Common myeloid progenitor, CD34-positive (primary cell): ENCODE measurements around the gene EXOC2.

Source experiments
- CTCF ChIA-PET: fragments of 350-600 bp; sonication (Branson Sonifier 250); formaldehyde crosslinking; loops from one replicate; lab custom pipeline; 2021; ENCODE audit warnings: antibody characterized with exemption; lab: Charles Lee
- POLR2A ChIA-PET: fragments of 350-600 bp; sonication (Branson Sonifier 250); formaldehyde crosslinking; loops from one replicate; lab custom pipeline; 2021; ENCODE audit warnings: antibody characterized with exemption; lab: Charles Lee
- DNase-seq, 3 donors: peaks; one replicate each; pipeline versions ENCODE4 v3.0.0 to v3.0.0-alpha.2; 2013
- H3K27ac ChIP-seq, 2 experiments: 1 replicate in 1 of 2; 2 replicates in 1 of 2; pipeline ENCODE4 v1.7.0; 2013; ENCODE audit warnings: inconsistent platforms in 2 of 2, low read length in 2 of 2, mild to moderate bottlenecking in 2 of 2, low read depth in 1 of 2, moderate library complexity in 1 of 2; ENCODE audit not compliant: severe bottlenecking in 2 of 2, insufficient read depth in 1 of 2, poor library complexity in 1 of 2
- H3K27me3 ChIP-seq, 5 experiments: replicated peaks in 2 of 5; 1 replicate in 3 of 5; 2 replicates in 2 of 5; pipeline versions ENCODE4 v1.6.1 to v1.7.0; 2013; ENCODE audit warnings: low read length in 4 of 5, mild to moderate bottlenecking in 2 of 5, moderate library complexity in 2 of 5, inconsistent platforms in 1 of 5; ENCODE audit not compliant: insufficient read depth in 5 of 5, control insufficient read depth in 4 of 5
- H3K36me3 ChIP-seq, 4 experiments: 1 replicate in 2 of 4; 2 replicates in 2 of 4; pipeline versions ENCODE4 v1.6.1 to v1.7.0; 2013; ENCODE audit warnings: low read length in 3 of 4, control low read depth in 1 of 4, mild to moderate bottlenecking in 1 of 4; ENCODE audit not compliant: control insufficient read depth in 4 of 4, insufficient read depth in 4 of 4
- H3K4me1 ChIP-seq, 4 experiments: 1 replicate in 3 of 4; 2 replicates in 1 of 4; pipeline versions ENCODE4 v1.6.1 to v1.7.1; 2013; ENCODE audit warnings: low read length in 3 of 4, mild to moderate bottlenecking in 3 of 4, control low read depth in 1 of 4, inconsistent platforms in 1 of 4, moderate library complexity in 1 of 4; ENCODE audit not compliant: control insufficient read depth in 4 of 4, insufficient read depth in 4 of 4; ENCODE audit errors: control extremely low read depth in 1 of 4
- H3K4me3 ChIP-seq, 7 experiments: 1 replicate in 4 of 7; 2 replicates in 3 of 7; pipeline versions ENCODE4 v1.5.1 to v1.7.0; 2013; ENCODE audit warnings: mild to moderate bottlenecking in 7 of 7, low read length in 6 of 7, moderate library complexity in 6 of 7, inconsistent platforms in 2 of 7, low read depth in 2 of 7, control low read depth in 1 of 7; ENCODE audit not compliant: insufficient read depth in 4 of 7, control insufficient read depth in 1 of 7; ENCODE audit errors: extremely low read depth in 1 of 7
- H3K9me3 ChIP-seq, 5 experiments: 1 replicate in 4 of 5; 2 replicates in 1 of 5; pipeline versions ENCODE4 v1.6.1 to v1.7.1; 2013; ENCODE audit warnings: low read length in 4 of 5, mild to moderate bottlenecking in 2 of 5, inconsistent platforms in 1 of 5, low read depth in 1 of 5, moderate library complexity in 1 of 5; ENCODE audit not compliant: control insufficient read depth in 4 of 5, insufficient read depth in 2 of 5; ENCODE audit errors: control extremely low read depth in 1 of 5
- WGBS: methylation state at CpG from one replicate; pipeline ENCODE4 v1.1.5; 2013; ENCODE audit not compliant: insufficient coverage; 5-methylcytosine and 5-hydroxymethylcytosine counted together

EXOC2 gene

DNA sequence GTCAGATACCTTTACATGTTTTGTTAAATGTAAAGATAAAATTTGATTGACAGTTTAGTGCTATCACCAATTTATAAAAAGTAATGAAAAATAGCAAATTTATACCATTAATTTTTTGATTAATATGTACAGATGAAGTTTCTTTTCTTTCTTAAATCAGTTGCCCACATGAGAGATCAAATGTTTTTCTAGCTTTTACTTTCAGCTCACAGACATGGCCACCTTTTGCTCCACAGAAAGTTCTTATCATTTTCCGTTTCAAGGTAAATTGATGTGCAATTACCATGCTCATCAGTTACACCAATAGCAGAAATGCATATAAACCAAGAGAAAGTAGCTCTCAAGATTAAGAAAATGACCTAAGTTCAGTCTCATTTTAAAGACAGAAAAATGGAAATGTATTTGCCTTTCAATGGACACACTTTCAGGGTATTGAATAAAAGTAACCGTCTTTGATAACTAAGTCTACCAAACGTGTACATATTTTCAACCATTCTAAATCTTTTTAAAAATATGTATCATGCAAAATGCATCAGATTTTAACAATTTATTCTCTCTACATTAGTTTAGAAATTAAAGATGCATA is 16.6 kb upstream of the EXOC2 start:
- no peak overlapping the region for H3K4me3 ChIP-seq
- H3K27me3 ChIP-seq: peaks cover 0 to 12% (median 0%) of the 10 kb centered on the region in 5 experiments
- ChIA-PET POLR2A (no interaction called here), CTCF (interaction anchor here (1.3 kb wide), 1 partner anchor 11 kb away, joined by 4 read pairs; no protein-coding TSS in a partner anchor)
- peaks cover 6 to 20% (median 13%) of the 10 kb centered on the region in 4 experiments for H3K4me1 ChIP-seq
- DNase-seq: no peak
- H3K27ac ChIP-seq: no peak overlapping the region
- 100% methylated on average over 1 of the region's 3 CpGs for WGBS
- no peaks in the 10 kb centered on the region for H3K9me3 ChIP-seq
- H3K36me3 ChIP-seq: no peaks in the 10 kb centered on the region

DNA sequence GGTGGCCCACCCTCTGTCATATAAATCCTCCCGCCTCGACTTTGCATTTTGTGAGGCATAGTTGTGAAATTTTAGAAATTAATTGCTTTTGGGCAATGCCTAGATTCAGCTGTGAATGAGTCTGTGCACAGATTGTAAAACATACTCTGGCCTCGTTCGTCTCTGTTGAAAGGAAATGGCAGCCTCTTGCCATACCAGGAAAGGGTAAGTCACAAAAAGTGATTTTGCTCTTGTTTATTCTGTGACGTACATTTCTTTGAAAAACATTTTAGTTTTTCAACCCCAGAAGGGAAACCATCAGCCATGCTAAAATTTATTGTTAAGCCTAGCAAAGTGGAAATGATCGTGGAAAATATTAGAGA is 15.3 kb upstream of the EXOC2 start:
- peaks cover 6 to 20% (median 10%) of the 10 kb centered on the region in 4 experiments for H3K4me1 ChIP-seq
- WGBS: 79% methylated on average over 4 of the region's 6 CpGs
- H3K27ac ChIP-seq: no peak overlapping the region
- ChIA-PET POLR2A (no interaction called here), CTCF (interaction anchor here (0.9 kb wide), 1 partner anchor 14 kb away, joined by 3 read pairs; no protein-coding TSS in a partner anchor)
- no peaks in the 10 kb centered on the region for H3K36me3 ChIP-seq
- no peak for DNase-seq
- H3K9me3 ChIP-seq: no peaks in the 10 kb centered on the region
- H3K4me3 ChIP-seq: no peak overlapping the region
- peaks cover 0 to 15% (median 0%) of the 10 kb centered on the region in 5 experiments for H3K27me3 ChIP-seq

GRCh38 chr6:707576-708236 is 14.8 kb upstream of the EXOC2 start:
- 96% methylated on average over 8 of the region's 10 CpGs for WGBS
- ChIA-PET POLR2A (no interaction called here), CTCF (no interaction called here)
- no peak overlapping the region for H3K4me3 ChIP-seq
- H3K9me3 ChIP-seq: no peaks in the 10 kb centered on the region
- H3K4me1 ChIP-seq: peaks cover 6 to 20% (median 10%) of the 10 kb centered on the region in 4 experiments
- DNase-seq: no peak
- no peak overlapping the region for H3K27ac ChIP-seq
- H3K27me3 ChIP-seq: peaks cover 0 to 17% (median 0%) of the 10 kb centered on the region in 5 experiments
- H3K36me3 ChIP-seq: no peaks in the 10 kb centered on the region

DNA sequence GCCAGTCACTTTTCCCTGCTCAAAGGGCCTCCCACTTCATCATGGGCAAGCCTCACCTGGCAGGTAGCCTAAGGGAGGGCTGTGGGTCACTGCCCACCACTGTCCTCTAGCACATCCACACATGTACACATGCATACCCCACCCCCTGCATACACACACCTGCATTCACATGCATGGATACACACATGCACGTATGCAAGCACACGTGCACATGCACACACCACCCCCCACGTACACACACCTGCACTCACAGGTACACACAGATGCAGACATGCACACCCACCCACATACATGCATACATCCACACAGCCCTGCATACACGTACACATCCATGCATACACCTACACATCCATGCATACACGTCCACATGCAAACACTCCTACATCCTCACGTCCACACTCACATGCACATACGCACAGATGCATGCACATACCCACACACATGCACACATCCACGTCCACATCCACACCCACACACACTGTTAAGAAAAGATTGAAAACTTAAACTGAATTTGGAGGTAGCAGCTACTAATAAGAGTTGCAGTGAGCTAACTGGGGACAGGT is 14.0 kb upstream of the EXOC2 start:
- POLR2A ChIA-PET: no interaction called here

DNA sequence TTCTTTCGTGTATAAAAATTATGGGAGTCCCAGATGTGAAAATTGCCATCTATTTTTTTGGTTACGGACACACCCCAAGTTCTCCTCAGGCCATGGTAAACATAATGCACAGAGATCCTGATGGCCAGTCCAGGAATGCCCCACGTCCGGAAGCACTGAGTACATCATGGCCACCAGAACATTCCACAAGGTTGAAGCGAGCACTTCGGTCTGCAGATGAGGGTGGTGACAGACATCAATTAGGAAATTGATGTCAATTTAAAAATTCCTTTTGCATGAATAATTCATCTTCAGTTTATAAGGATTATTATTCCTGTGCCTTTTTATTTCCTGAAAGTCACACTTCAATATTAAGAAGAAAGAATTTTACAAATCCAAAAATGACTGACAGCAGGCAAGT is 13.2 kb upstream of the EXOC2 start:
- DNase-seq: no peak
- ChIA-PET POLR2A (no interaction called here), CTCF (no interaction called here)
- H3K4me1 ChIP-seq: peaks cover 6 to 14% (median 6%) of the 10 kb centered on the region in 4 experiments
- 100% methylated on average over 4 of the region's 6 CpGs for WGBS
- no peak overlapping the region for H3K27ac ChIP-seq
- H3K4me3 ChIP-seq: no peak overlapping the region
- no peaks in the 10 kb centered on the region for H3K9me3 ChIP-seq
- H3K27me3 ChIP-seq: peaks cover 0 to 23% (median 8%) of the 10 kb centered on the region in 5 experiments
- H3K36me3 ChIP-seq: no peaks in the 10 kb centered on the region

More for the DNA sequence above, 14.0 kb upstream of the EXOC2 start:
- no peak for DNase-seq
- WGBS: 100% methylated on average over 4 of the region's 8 CpGs
- Histone ChIP-seq H3K9me3 (no peaks in the 10 kb centered on the region), H3K27me3 (peaks cover 0 to 19% (median 1%) of the 10 kb centered on the region in 5 experiments), H3K27ac (no peak overlapping the region), H3K36me3 (no peaks in the 10 kb centered on the region), H3K4me1 (peaks cover 6 to 20% (median 10%) of the 10 kb centered on the region in 4 experiments), H3K4me3 (no peak overlapping the region)
- CTCF ChIA-PET: no interaction called here

GRCh38 chr6:705047-705446 is 12.1 kb upstream of the EXOC2 start:
- H3K27ac ChIP-seq: no peak overlapping the region
- no peak for DNase-seq
- no peaks in the 10 kb centered on the region for H3K36me3 ChIP-seq
- no peak overlapping the region for H3K4me3 ChIP-seq
- H3K27me3 ChIP-seq: peaks cover 0 to 23% (median 9%) of the 10 kb centered on the region in 5 experiments
- H3K4me1 ChIP-seq: peaks cover 0 to 4% (median under 1%) of the 10 kb centered on the region in 4 experiments
- POLR2A ChIA-PET: no interaction called here
- H3K9me3 ChIP-seq: no peaks in the 10 kb centered on the region
- CTCF ChIA-PET: interaction anchor here (0.8 to 1.0 kb wide), 3 partner anchors 17 to 515 kb away, joined by 3 read pairs; no protein-coding TSS in a partner anchor
- 50% methylated on average over 2 of the region's 4 CpGs for whole genome bisulfite sequencing

DNA sequence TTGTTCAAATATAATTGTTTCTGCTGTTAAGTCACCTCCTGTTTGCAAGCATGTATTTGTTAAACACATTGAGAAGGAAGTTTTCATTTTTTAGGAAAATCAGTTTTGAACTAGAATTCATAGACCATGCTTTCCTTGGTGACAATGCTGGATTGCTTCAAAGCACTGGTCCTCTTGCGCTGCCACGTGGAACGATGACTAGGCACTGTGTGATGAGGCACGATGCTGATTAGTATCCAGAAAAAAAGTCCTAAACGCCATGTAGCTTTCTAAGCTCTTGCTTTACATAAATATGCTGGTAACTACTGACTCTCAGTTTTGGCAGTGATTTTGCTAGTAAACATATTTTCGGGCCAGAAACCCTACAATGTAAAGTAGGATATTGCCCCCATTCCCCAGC is 11.1 kb upstream of the EXOC2 start:
- no peak for DNase-seq
- H3K4me3 ChIP-seq: no peak overlapping the region
- no peaks in the 10 kb centered on the region for H3K36me3 ChIP-seq
- WGBS: 94% methylated on average over 6 of the region's 6 CpGs
- H3K27ac ChIP-seq: no peak overlapping the region
- H3K4me1 ChIP-seq: no peaks in the 10 kb centered on the region
- POLR2A ChIA-PET: no interaction called here
- peaks cover 0 to 23% (median 9%) of the 10 kb centered on the region in 5 experiments for H3K27me3 ChIP-seq
- CTCF ChIA-PET: interaction anchor here (0.8 to 1.0 kb wide), 2 partner anchors 18 to 111 kb away, joined by 3 read pairs; no protein-coding TSS in a partner anchor
- H3K9me3 ChIP-seq: no peaks in the 10 kb centered on the region
